ENCODE measurements around the gene TRPV3. TPM values are rescaled to one million over a fixed set of nuclear protein-coding genes. Genes with fewer than 3 reads are reported as not detected.
"Not testable (repeated sequence)": the region's sequence is repeated elsewhere in the genome, so short reads cannot be mapped to it uniquely, and the experiment has no call there.

Gene TRPV3
- total RNA-seq, 2 donors from 2014 or later = 2.0 to 2.6 TPM

- DNase-seq = no peak
- H3K4me1 Mint-ChIP-seq (ENCODE audit: low read depth) = no peaks in the 10 kb centered on the region
- H3K27ac Mint-ChIP-seq = no peak overlapping the region
- H3K9me3 Mint-ChIP-seq = no peaks in the 10 kb centered on the region
- ATAC-seq (replicated peaks in 1 of 2) = no peak
- H3K36me3 Mint-ChIP-seq (ENCODE audit: insufficient read depth in 2 of 2) = no peaks in the 10 kb centered on the region
- H3K4me3 Mint-ChIP-seq = no peak overlapping the region
- no peaks in the 10 kb centered on the region for H3K27me3 Mint-ChIP-seq (ENCODE audit: low read depth)
Observed at GRCh38 chr17:3590231-3590630, 32.6 kb upstream of the TRPV3 start.

GRCh38 chr17:3589784-3590183 is 32.2 kb upstream of the TRPV3 start:
- Mint-ChIP-seq H3K27me3 (ENCODE audit: low read depth) (no peaks in the 10 kb centered on the region), H3K36me3 (ENCODE audit: insufficient read depth in 2 of 2) (no peaks in the 10 kb centered on the region), H3K9me3 (no peaks in the 10 kb centered on the region), H3K27ac (no peak overlapping the region), H3K4me1 (ENCODE audit: low read depth) (no peaks in the 10 kb centered on the region), H3K4me3 (no peak overlapping the region)
- no peak for ATAC-seq (replicated peaks in 1 of 2)
- DNase-seq = no peak

GRCh38 chr17:3585826-3586225 is 28.2 kb upstream of the TRPV3 start:
- Mint-ChIP-seq H3K9me3 (no peaks in the 10 kb centered on the region), H3K36me3 (ENCODE audit: insufficient read depth in 2 of 2) (no peaks in the 10 kb centered on the region), H3K4me1 (ENCODE audit: low read depth) (no peaks in the 10 kb centered on the region), H3K27me3 (ENCODE audit: low read depth) (no peaks in the 10 kb centered on the region), H3K27ac (no peak overlapping the region), H3K4me3 (no peak overlapping the region)
- DNase-seq (no peak), ATAC-seq (replicated peaks in 1 of 2) (no peak)

- Mint-ChIP-seq H3K4me1 (ENCODE audit: low read depth) (no peaks in the 10 kb centered on the region), H3K36me3 (ENCODE audit: insufficient read depth in 2 of 2) (peaks cover 0 to 1% of the 10 kb centered on the region in 2 donors), H3K27me3 (ENCODE audit: low read depth) (no peaks in the 10 kb centered on the region), H3K27ac (no peak overlapping the region), H3K9me3 (no peaks in the 10 kb centered on the region), H3K4me3 (no peak overlapping the region)
- no peak for DNase-seq
- no peak for ATAC-seq (replicated peaks in 1 of 2)
Observed at GRCh38 chr17:3583456-3583855, 25.8 kb upstream of the TRPV3 start.

- H3K27me3 Mint-ChIP-seq (ENCODE audit: low read depth) = no peaks in the 10 kb centered on the region
- DNase-seq = no peak
- H3K4me3 Mint-ChIP-seq = no peak overlapping the region
- ATAC-seq (replicated peaks in 1 of 2) = no peak
- no peak overlapping the region for H3K27ac Mint-ChIP-seq
- no peaks in the 10 kb centered on the region for H3K4me1 Mint-ChIP-seq (ENCODE audit: low read depth)
- no peaks in the 10 kb centered on the region for H3K9me3 Mint-ChIP-seq
- H3K36me3 Mint-ChIP-seq (ENCODE audit: insufficient read depth in 2 of 2) = peaks cover 0 to 1% of the 10 kb centered on the region in 2 donors
Observed at GRCh38 chr17:3582915-3583314, 25.3 kb upstream of the TRPV3 start.

- not testable (repeated sequence) for H3K4me3 Mint-ChIP-seq; H3K9me3 Mint-ChIP-seq; H3K27me3 Mint-ChIP-seq (ENCODE audit: low read depth); DNase-seq; H3K27ac Mint-ChIP-seq; H3K4me1 Mint-ChIP-seq (ENCODE audit: low read depth); ATAC-seq (replicated peaks in 1 of 2); H3K36me3 Mint-ChIP-seq (ENCODE audit: insufficient read depth in 2 of 2)
Observed at GRCh38 chr17:3578667-3579066, 21.1 kb upstream of the TRPV3 start.

- no peak for ATAC-seq (replicated peaks in 1 of 2)
- no peaks in the 10 kb centered on the region for H3K27me3 Mint-ChIP-seq (ENCODE audit: low read depth)
- H3K36me3 Mint-ChIP-seq (ENCODE audit: insufficient read depth in 2 of 2) = peaks cover 0 to 1% of the 10 kb centered on the region in 2 donors
Observed at GRCh38 chr17:3576970-3577369, 19.4 kb upstream of the TRPV3 start.

GRCh38 chr17:3575511-3575910 is 17.9 kb upstream of the TRPV3 start:
- no peaks in the 10 kb centered on the region for H3K27me3 Mint-ChIP-seq (ENCODE audit: low read depth)
- no peak overlapping the region for H3K27ac Mint-ChIP-seq
- ATAC-seq (replicated peaks in 1 of 2) = no peak
- peaks cover 0 to 1% of the 10 kb centered on the region in 2 donors for H3K36me3 Mint-ChIP-seq (ENCODE audit: insufficient read depth in 2 of 2)
- H3K4me1 Mint-ChIP-seq (ENCODE audit: low read depth) = no peaks in the 10 kb centered on the region
- no peak overlapping the region for H3K4me3 Mint-ChIP-seq
- no peaks in the 10 kb centered on the region for H3K9me3 Mint-ChIP-seq
- no peak for DNase-seq

More at GRCh38 chr17:3576970-3577369, 19.4 kb upstream of the TRPV3 start:
- Mint-ChIP-seq H3K4me1 (ENCODE audit: low read depth) (no peaks in the 10 kb centered on the region), H3K4me3 (no peak overlapping the region), H3K9me3 (no peaks in the 10 kb centered on the region), H3K27ac (no peak overlapping the region)
- DNase-seq = no peak

GRCh38 chr17:3574231-3574630 is 16.6 kb upstream of the TRPV3 start:
- Mint-ChIP-seq H3K9me3 (no peaks in the 10 kb centered on the region), H3K27ac (no peak overlapping the region), H3K4me3 (no peak overlapping the region), H3K4me1 (ENCODE audit: low read depth) (no peaks in the 10 kb centered on the region), H3K27me3 (ENCODE audit: low read depth) (no peaks in the 10 kb centered on the region), H3K36me3 (ENCODE audit: insufficient read depth in 2 of 2) (peaks cover 0 to 1% of the 10 kb centered on the region in 2 donors)
- no peak for ATAC-seq (replicated peaks in 1 of 2)
- no peak for DNase-seq

- DNase-seq = no peak
- no peak overlapping the region for H3K27ac Mint-ChIP-seq
- H3K4me3 Mint-ChIP-seq = no peak overlapping the region
- H3K36me3 Mint-ChIP-seq (ENCODE audit: insufficient read depth in 2 of 2) = no peaks in the 10 kb centered on the region
- H3K4me1 Mint-ChIP-seq (ENCODE audit: low read depth) = no peaks in the 10 kb centered on the region
- no peaks in the 10 kb centered on the region for H3K9me3 Mint-ChIP-seq
- no peak for ATAC-seq (replicated peaks in 1 of 2)
- H3K27me3 Mint-ChIP-seq (ENCODE audit: low read depth) = no peaks in the 10 kb centered on the region
Observed at GRCh38 chr17:3573246-3574100, 15.9 kb upstream of the TRPV3 start.

GRCh38 chr17:3572231-3572630 is 14.6 kb upstream of the TRPV3 start:
- no peak for DNase-seq
- Mint-ChIP-seq H3K36me3 (ENCODE audit: insufficient read depth in 2 of 2) (no peaks in the 10 kb centered on the region), H3K4me3 (no peak overlapping the region), H3K27ac (no peak overlapping the region), H3K27me3 (ENCODE audit: low read depth) (no peaks in the 10 kb centered on the region), H3K9me3 (no peaks in the 10 kb centered on the region), H3K4me1 (ENCODE audit: low read depth) (no peaks in the 10 kb centered on the region)
- ATAC-seq (replicated peaks in 1 of 2) = no peak

- no peaks in the 10 kb centered on the region for H3K4me1 Mint-ChIP-seq (ENCODE audit: low read depth)
- no peak overlapping the region for H3K27ac Mint-ChIP-seq
- no peaks in the 10 kb centered on the region for H3K9me3 Mint-ChIP-seq
- H3K4me3 Mint-ChIP-seq = no peak overlapping the region
- no peak for ATAC-seq (replicated peaks in 1 of 2)
- no peaks in the 10 kb centered on the region for H3K36me3 Mint-ChIP-seq (ENCODE audit: insufficient read depth in 2 of 2)
- no peaks in the 10 kb centered on the region for H3K27me3 Mint-ChIP-seq (ENCODE audit: low read depth)
- DNase-seq = no peak
Observed at GRCh38 chr17:3571043-3571900, 13.7 kb upstream of the TRPV3 start.

GRCh38 chr17:3569534-3570137 is 12.0 kb upstream of the TRPV3 start:
- ATAC-seq (replicated peaks in 1 of 2) (no peak), DNase-seq (no peak)
- Mint-ChIP-seq H3K9me3 (no peaks in the 10 kb centered on the region), H3K36me3 (ENCODE audit: insufficient read depth in 2 of 2) (no peaks in the 10 kb centered on the region), H3K4me1 (ENCODE audit: low read depth) (no peaks in the 10 kb centered on the region), H3K4me3 (no peak overlapping the region), H3K27me3 (ENCODE audit: low read depth) (no peaks in the 10 kb centered on the region), H3K27ac (no peak overlapping the region)
